A673 (cell line): ENCODE results near the gene HEPHL1. TPM values are rescaled to one million over a fixed set of nuclear protein-coding genes. Genes with fewer than 3 reads are reported as not detected.
"Not testable (repeated sequence)": the region's sequence is repeated elsewhere in the genome, so short reads cannot be mapped to it uniquely, and the experiment has no call there.

Experiments used
- BruUV-seq: library from RNA; stranded (reverse); fragments of 400-500 nt; replicated peaks from 2 replicates; lab custom pipeline; 2021; lab: Mats Ljungman, UMichigan
- CTCF ChIA-PET: fragments of 300-600 bp; sonication (Branson Sonifier 250); formaldehyde crosslinking; loops from one replicate; lab custom pipeline; 2022; ENCODE audit warnings: antibody characterized with exemption; lab: Charles Lee
- POLR2A ChIA-PET: fragments of 300-600 bp; sonication (Branson Sonifier 250); formaldehyde crosslinking; loops from one replicate; lab custom pipeline; 2022; ENCODE audit warnings: antibody characterized with exemption; ENCODE audit not compliant: low non-redundant PET; lab: Charles Lee
- DNase-seq: peaks from one replicate; pipeline ENCODE4 v3.0.0-alpha.2; 2015; ENCODE audit warnings: low spot score
- H3K27ac ChIP-seq: fragments of 200-600 bp; sonication (generic); 2 replicates; pipeline ENCODE4 v1.5.1; 2016; ENCODE audit warnings: mixed run types, low read depth, mild to moderate bottlenecking, mixed read lengths, antibody characterized with exemption, low read length; ENCODE audit not compliant: poor library complexity, severe bottlenecking
- H3K27me3 ChIP-seq: fragments of 200-600 bp; sonication (generic); replicated peaks from 2 replicates; pipeline ENCODE4 v1.6.1; 2017; ENCODE audit warnings: mixed run types, low read depth, mild to moderate bottlenecking, mixed read lengths, antibody characterized with exemption, low read length; ENCODE audit not compliant: insufficient read depth, poor library complexity
- H3K36me3 ChIP-seq: fragments of 200-600 bp; sonication (generic); 2 replicates; pipeline ENCODE4 v1.6.1; 2016; ENCODE audit warnings: mixed run types, mild to moderate bottlenecking, mixed read lengths, antibody characterized with exemption, low read length; ENCODE audit not compliant: insufficient read depth, poor library complexity, severe bottlenecking
- H3K4me1 ChIP-seq: fragments of 200-600 bp; sonication (generic); 2 replicates; pipeline ENCODE4 v1.6.1; 2017; ENCODE audit warnings: mixed run types, mild to moderate bottlenecking, mixed read lengths, antibody characterized with exemption, low read length; ENCODE audit not compliant: insufficient read depth, poor library complexity, severe bottlenecking
- H3K4me3 ChIP-seq: fragments of 200-600 bp; sonication (generic); 2 replicates; pipeline ENCODE4 v1.5.1; 2016; ENCODE audit warnings: low read depth, mixed run types, mild to moderate bottlenecking, mixed read lengths, low read length; ENCODE audit not compliant: poor library complexity, severe bottlenecking
- H3K9me3 ChIP-seq: fragments of 200-600 bp; sonication (generic); 2 replicates; pipeline ENCODE4 v1.6.1; 2016; ENCODE audit warnings: mixed run types, low read depth, mild to moderate bottlenecking, mixed read lengths, antibody characterized with exemption, low read length; ENCODE audit not compliant: poor library complexity, severe bottlenecking
- EZH2 ChIP-seq: fragments of 200-600 bp; sonication (generic); IDR thresholded peaks from 2 replicates; pipeline ENCODE4 v1.6.1; 2017; ENCODE audit warnings: borderline replicate concordance, low read depth, mild to moderate bottlenecking, mixed read lengths, antibody characterized with exemption, low read length; ENCODE audit not compliant: poor library complexity, severe bottlenecking
- intact Hi-C: fragments of 100-400 bp; cut with micrococcal nuclease; formaldehyde crosslinking; loops from one replicate; pipeline ENCODE4 v1.10.0; 2022; ENCODE audit not compliant: unreplicated experiment
- total RNA-seq: library from RNA; stranded (reverse); gene quantifications from 2 replicates; pipeline ENCODE4 v1.2.3, GENCODE V29; 2021
- TF ChIP-seq, protein P1 (sequence below): fragments of 300-800, 200-600 bp; sonication (generic); conservative IDR thresholded peaks from 2 replicates; pipeline ENCODE4 v1.5.1; 2017; ENCODE audit warnings: low read depth, mild to moderate bottlenecking, antibody characterized with exemption, low read length, moderate library complexity, mixed read lengths

The HEPHL1 gene
- total RNA-seq, 1 experiment from 2014 or later: not detected

- no peaks in the 10 kb centered on the region for H3K4me1 ChIP-seq
- H3K36me3 ChIP-seq: no peaks in the 10 kb centered on the region
- H3K27ac ChIP-seq: no peak overlapping the region
- no peak overlapping the region for H3K4me3 ChIP-seq
- H3K9me3 ChIP-seq: peaks cover 11% of the 10 kb centered on the region
- H3K27me3 ChIP-seq: peaks cover 11% of the 10 kb centered on the region
- intact Hi-C loops: no loop called here
- no peak for TF ChIP-seq EZH2
- TF ChIP-seq, protein P1, sequence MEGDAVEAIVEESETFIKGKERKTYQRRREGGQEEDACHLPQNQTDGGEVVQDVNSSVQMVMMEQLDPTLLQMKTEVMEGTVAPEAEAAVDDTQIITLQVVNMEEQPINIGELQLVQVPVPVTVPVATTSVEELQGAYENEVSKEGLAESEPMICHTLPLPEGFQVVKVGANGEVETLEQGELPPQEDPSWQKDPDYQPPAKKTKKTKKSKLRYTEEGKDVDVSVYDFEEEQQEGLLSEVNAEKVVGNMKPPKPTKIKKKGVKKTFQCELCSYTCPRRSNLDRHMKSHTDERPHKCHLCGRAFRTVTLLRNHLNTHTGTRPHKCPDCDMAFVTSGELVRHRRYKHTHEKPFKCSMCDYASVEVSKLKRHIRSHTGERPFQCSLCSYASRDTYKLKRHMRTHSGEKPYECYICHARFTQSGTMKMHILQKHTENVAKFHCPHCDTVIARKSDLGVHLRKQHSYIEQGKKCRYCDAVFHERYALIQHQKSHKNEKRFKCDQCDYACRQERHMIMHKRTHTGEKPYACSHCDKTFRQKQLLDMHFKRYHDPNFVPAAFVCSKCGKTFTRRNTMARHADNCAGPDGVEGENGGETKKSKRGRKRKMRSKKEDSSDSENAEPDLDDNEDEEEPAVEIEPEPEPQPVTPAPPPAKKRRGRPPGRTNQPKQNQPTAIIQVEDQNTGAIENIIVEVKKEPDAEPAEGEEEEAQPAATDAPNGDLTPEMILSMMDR: no peak
- ChIA-PET CTCF (no interaction called here), POLR2A (no interaction called here)
- no TSS peak for BruUV-seq
- DNase-seq: no peak
These were observed 46.4 kb upstream of the HEPHL1 start for GRCh38 chr11:93974759-93975158.

DNA sequence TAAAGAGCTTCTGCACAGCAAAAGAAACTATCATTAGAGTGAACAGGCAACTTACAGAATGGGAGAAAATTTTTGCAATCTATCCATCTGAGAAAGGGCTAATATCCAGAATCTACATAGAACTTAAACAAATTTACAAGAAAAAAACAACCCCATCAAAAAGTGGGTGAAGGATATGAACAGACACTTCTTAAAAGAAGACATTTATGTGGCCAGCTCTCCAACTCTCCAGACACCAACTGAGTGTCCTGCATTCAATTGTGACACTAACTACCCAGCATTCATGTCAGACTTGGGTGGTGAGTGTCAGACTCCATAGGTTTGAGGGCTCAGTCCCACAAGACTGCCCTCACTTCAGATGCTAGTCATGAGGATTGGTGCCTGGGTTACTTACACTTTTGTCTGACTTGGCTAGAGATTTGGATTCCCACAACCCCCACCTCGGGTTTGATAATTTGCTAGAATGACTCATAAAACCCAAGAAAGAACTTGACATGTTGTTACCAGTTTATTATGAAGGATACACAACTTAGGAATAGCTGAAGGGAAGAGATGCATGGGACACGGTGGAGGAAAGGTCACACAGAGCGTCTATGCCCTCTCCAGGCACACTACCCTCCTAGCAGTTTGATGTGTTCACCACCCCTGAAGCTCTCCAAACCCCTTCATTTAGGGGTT, 44.4 kb upstream of the HEPHL1 start:
- Histone ChIP-seq H3K9me3 (peaks cover 11% of the 10 kb centered on the region), H3K27me3 (peaks cover 10% of the 10 kb centered on the region)
- H3K36me3 ChIP-seq, POLR2A ChIA-PET, H3K27ac ChIP-seq, DNase-seq, BruUV-seq, H3K4me1 ChIP-seq, intact Hi-C loops, H3K4me3 ChIP-seq, CTCF ChIA-PET: not testable (repeated sequence)

GRCh38 chr11:93983542-93984195, 37.5 kb upstream of the HEPHL1 start:
- no peak for TF ChIP-seq EZH2
- TF ChIP-seq, protein P1: no peak
- POLR2A ChIA-PET: no interaction called here
- Histone ChIP-seq H3K27ac (no peak overlapping the region), H3K36me3 (no peaks in the 10 kb centered on the region), H3K4me1 (no peaks in the 10 kb centered on the region), H3K4me3 (no peak overlapping the region), H3K27me3 (peaks cover 8% of the 10 kb centered on the region), H3K9me3 (no peaks in the 10 kb centered on the region)
- CTCF ChIA-PET: no interaction called here
- intact Hi-C loops: no loop called here
- no peak for DNase-seq
- BruUV-seq: no TSS peak
